ENCODE results near the gene CNTNAP1. TPM values are rescaled to one million over a fixed set of nuclear protein-coding genes. Genes with fewer than 3 reads are reported as not detected.
"Not testable (repeated sequence)": the region's sequence is repeated elsewhere in the genome, so short reads cannot be mapped to it uniquely, and the experiment has no call there.

CNTNAP1 gene
- total RNA-seq, 1 experiment from 2014 or later, result 9.2 TPM

DNA sequence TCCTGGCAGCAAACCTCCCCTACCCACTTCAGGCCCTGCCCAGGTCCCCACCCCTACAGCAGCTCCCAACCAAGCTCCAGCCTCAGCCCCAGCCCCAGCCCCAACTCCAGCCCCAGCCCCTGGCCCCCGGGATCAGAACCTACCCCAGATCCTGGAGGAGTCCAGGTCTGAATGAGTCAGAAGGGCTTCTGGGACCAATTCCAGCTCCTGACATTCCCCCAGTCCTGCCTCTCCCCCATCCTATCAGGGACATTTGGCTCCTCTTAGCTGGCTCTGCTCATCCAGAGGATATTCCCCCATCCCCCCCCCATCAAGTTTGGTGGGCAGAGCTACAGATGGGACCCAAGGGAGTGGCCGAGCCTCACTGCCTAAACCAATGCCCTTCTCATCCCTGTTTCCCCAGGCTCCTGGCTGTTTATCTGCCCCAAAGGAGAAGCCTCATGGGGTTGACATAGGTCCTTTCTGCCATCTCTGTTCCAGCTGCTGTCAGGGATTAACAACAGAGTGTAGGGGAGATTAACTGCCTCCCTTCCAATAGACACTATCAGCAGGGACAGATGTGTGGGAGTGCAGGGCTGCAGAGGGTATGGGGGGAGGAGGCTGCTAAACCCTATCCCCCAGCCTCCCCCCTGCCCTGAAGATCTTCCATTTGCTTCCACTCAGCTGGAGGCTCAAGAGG is 16.5 kb downstream of the CNTNAP1 start:
- peak; percentile 72 for DNase-seq
- no peak overlapping the region for H3K4me3 ChIP-seq
- no peaks in the 10 kb centered on the region for H3K9me3 ChIP-seq
- peaks cover 10% of the 10 kb centered on the region for H3K36me3 ChIP-seq
- H3K27me3 ChIP-seq, result no peaks in the 10 kb centered on the region

- Histone ChIP-seq H3K9me3 (no peaks in the 10 kb centered on the region), H3K4me3 (no peak overlapping the region), H3K36me3 (peaks cover 12% of the 10 kb centered on the region)
Observed at GRCh38 chr17:42699415-42699740, 17.0 kb downstream of the CNTNAP1 start.

DNA sequence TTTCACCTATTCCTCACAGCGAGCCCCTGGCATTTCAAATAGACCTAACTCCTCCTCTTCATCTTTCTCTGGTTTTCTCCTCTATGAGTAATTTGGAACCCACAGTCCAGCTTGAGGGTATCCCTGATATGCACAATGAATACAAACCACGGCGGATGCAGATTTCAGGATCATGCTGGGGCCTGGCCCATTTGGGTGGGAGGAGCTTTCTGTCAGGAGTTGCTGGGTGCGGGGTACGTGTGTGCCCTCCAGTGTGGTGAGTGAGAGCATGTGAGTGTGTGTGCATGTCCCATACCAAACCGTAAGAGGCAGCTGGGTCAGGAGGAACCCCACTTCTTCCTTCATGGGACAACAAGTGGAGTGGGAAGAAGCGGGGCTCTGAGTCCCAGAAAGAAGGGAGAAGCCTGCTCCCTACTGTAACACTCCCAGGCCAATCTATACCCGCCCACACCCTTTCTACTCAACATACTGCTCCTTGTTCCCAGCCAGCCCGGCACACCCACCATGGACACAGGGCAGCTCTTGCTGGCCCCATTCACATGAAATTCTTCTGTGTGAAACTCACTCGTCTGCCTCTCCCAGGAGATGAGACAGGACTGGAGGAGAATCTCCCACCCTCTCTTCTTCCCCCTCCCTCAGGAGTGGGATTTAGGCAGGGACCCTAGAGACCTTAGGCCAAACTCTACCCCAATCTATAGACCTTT is 18.4 kb downstream of the CNTNAP1 start:
- H3K27me3 ChIP-seq, result no peaks in the 10 kb centered on the region
- H3K9me3 ChIP-seq, result no peaks in the 10 kb centered on the region
- H3K36me3 ChIP-seq, result peaks cover 24% of the 10 kb centered on the region
- DNase-seq, result no peak
- no peak overlapping the region for H3K4me3 ChIP-seq

More at GRCh38 chr17:42699415-42699740, 17.0 kb downstream of the CNTNAP1 start:
- H3K27me3 ChIP-seq, result no peaks in the 10 kb centered on the region
- no peak for DNase-seq

DNA sequence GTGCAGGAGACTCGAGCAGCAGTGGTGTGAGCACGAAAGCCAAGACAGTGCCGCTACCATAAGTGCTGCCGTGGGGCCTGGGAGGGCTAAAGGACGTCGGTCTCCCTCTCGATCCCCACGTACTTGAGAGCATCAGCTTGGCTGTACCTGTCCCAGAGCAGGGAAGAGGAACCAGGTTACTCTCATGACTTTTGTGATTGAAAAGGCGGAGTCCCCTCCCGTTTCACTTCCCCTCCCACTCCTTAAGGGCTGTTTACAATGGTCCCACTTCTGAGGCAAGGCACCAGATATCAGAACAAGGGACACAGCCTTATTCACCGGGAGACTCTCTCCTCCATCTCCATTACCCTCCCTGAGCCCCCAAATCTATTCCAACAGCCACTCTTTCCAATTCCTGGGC is 20.1 kb downstream of the CNTNAP1 start:
- no peaks in the 10 kb centered on the region for H3K9me3 ChIP-seq
- no peak overlapping the region for H3K4me3 ChIP-seq
- no peaks in the 10 kb centered on the region for H3K27me3 ChIP-seq
- H3K36me3 ChIP-seq, result peaks cover 29% of the 10 kb centered on the region
- DNase-seq, result no peak

GRCh38 chr17:42704490-42704836 is 22.1 kb downstream of the CNTNAP1 start:
- no peak for DNase-seq
- Histone ChIP-seq H3K4me3 (no peak overlapping the region), H3K27me3 (no peaks in the 10 kb centered on the region), H3K36me3 (peaks cover 44% of the 10 kb centered on the region), H3K9me3 (no peaks in the 10 kb centered on the region)

GRCh38 chr17:42704837-42705494 is 22.6 kb downstream of the CNTNAP1 start:
- no peak for DNase-seq
- H3K36me3 ChIP-seq, result peaks cover 44% of the 10 kb centered on the region
- H3K9me3 ChIP-seq, result no peaks in the 10 kb centered on the region
- H3K4me3 ChIP-seq, result no peak overlapping the region
- no peaks in the 10 kb centered on the region for H3K27me3 ChIP-seq

DNA sequence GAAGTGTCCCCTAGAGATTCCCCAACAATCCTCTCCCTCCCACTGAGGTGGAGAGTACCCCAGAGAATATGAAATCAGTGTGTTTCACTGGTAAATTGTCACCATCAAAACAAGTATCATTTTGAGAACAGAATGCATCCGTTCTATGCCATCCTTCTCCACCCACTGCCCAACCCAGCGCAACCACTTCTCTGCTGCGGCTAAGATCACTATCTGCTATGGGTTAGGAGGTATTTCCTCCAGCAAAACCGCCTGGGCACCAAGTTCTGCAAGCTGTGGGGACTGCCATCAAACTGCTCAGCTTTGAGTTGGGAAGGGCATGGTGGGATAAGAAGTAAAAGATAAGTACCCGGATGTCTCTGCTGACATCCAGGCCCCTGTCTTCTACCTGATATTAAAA is 24.4 kb downstream of the CNTNAP1 start:
- no peaks in the 10 kb centered on the region for H3K27me3 ChIP-seq
- H3K4me3 ChIP-seq, result no peak overlapping the region
- DNase-seq, result no peak
- H3K9me3 ChIP-seq, result no peaks in the 10 kb centered on the region
- H3K36me3 ChIP-seq, result peaks cover 53% of the 10 kb centered on the region

GRCh38 chr17:42708588-42708987 is 26.3 kb downstream of the CNTNAP1 start:
- Histone ChIP-seq H3K27me3 (no peaks in the 10 kb centered on the region), H3K9me3 (no peaks in the 10 kb centered on the region), H3K36me3 (peaks cover 47% of the 10 kb centered on the region), H3K4me3 (no peak overlapping the region)
- no peak for DNase-seq

GRCh38 chr17:42709561-42709960 is 27.2 kb downstream of the CNTNAP1 start:
- Histone ChIP-seq H3K27me3 (no peaks in the 10 kb centered on the region), H3K9me3 (no peaks in the 10 kb centered on the region), H3K4me3 (no peak overlapping the region), H3K36me3 (peaks cover 43% of the 10 kb centered on the region)
- no peak for DNase-seq

DNA sequence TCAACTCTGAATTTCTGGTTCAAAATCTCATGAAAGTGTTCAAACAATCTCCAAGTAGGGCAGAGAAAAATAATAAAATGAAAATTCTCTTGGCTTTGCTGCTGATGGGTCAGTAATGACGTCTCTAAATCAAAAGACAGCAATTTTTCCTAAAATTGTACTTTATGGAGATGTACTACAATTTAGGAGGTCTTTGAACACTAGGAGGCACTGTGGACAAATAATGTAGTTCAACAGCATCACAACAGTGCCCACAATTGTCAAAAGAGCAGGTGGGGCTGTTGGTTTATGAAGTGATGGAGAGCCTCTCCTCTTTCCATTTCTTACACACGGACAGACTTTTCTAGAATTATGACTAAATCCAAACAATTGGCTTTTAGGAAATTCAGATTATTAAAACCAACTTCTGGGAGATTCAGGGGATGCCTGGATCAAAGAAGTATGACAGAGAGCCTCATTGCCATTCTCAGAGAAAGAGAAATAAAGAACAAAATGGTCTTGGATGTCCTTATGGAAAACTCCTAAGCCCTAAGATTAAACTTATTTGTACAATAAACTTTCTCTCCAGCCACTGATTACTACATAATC is 38.8 kb downstream of the CNTNAP1 start:
- Histone ChIP-seq H3K9me3 (no peaks in the 10 kb centered on the region), H3K36me3 (peaks cover 59% of the 10 kb centered on the region), H3K4me3 (no peak overlapping the region), H3K27me3 (no peaks in the 10 kb centered on the region)
- no peak for DNase-seq

DNA sequence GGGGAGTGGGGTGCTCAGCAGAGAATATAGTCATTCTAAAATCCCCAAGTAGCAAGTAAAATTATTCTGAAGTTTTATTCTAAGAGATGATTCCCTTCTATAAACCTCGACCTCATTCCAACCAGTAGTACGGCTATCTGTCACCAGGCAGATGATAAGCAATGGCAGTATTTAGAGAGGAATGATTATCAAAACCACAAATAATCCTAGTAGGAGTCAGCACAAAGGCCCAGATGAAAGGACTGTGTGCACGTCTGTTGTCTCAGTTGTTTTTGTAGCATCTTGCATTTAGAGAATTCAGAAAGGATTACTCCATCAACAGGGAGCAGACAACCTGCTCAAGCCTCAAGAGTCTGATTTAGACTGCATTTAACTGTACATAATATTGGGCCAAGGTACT is 41.3 kb downstream of the CNTNAP1 start:
- Histone ChIP-seq H3K27me3 (no peaks in the 10 kb centered on the region), H3K9me3 (no peaks in the 10 kb centered on the region), H3K36me3 (peaks cover 50% of the 10 kb centered on the region), H3K4me3 (no peak overlapping the region)
- no peak for DNase-seq

DNA sequence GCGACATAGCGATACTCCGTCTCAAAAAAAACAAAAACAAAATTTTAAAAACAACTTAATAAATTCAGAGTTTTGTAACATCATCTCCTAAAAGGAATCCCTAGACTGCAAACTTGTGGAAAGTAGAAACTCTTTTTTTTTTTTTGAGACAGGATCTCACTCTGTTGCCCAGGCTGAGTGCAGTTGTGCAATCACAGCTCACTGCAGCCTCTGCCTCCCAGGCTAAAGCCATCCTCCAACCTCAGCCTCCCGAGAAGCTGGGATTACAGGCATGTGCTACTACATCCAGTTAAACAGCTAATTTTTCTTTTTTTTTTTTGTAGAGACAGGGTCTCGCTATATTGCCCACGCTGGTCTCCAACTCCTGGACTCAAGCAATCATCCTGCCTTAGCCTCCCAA is 42.8 kb downstream of the CNTNAP1 start:
- no peaks in the 10 kb centered on the region for H3K27me3 ChIP-seq
- peaks cover 39% of the 10 kb centered on the region for H3K36me3 ChIP-seq
- H3K9me3 ChIP-seq, result no peaks in the 10 kb centered on the region

GRCh38 chr17:42740699-42741098 is 58.4 kb downstream of the CNTNAP1 start:
- no peaks in the 10 kb centered on the region; the same call in 1 of the 2 replicates for H3K36me3 ChIP-seq
- DNase-seq, result no peak
- no peak overlapping the region for H3K4me3 ChIP-seq
- H3K9me3 ChIP-seq, result peaks cover 3% of the 10 kb centered on the region; the same call in 1 of the 2 replicates
- peaks cover under 1% of the 10 kb centered on the region; the same call in 1 of the 2 replicates for H3K27me3 ChIP-seq

More for the DNA sequence above, 42.8 kb downstream of the CNTNAP1 start:
- no peak overlapping the region for H3K4me3 ChIP-seq
- DNase-seq, result no peak

GRCh38 chr17:42742916-42743315 is 60.6 kb downstream of the CNTNAP1 start:
- not testable (repeated sequence) for H3K4me3 ChIP-seq, H3K27me3 ChIP-seq, H3K9me3 ChIP-seq, H3K36me3 ChIP-seq, DNase-seq

DNA sequence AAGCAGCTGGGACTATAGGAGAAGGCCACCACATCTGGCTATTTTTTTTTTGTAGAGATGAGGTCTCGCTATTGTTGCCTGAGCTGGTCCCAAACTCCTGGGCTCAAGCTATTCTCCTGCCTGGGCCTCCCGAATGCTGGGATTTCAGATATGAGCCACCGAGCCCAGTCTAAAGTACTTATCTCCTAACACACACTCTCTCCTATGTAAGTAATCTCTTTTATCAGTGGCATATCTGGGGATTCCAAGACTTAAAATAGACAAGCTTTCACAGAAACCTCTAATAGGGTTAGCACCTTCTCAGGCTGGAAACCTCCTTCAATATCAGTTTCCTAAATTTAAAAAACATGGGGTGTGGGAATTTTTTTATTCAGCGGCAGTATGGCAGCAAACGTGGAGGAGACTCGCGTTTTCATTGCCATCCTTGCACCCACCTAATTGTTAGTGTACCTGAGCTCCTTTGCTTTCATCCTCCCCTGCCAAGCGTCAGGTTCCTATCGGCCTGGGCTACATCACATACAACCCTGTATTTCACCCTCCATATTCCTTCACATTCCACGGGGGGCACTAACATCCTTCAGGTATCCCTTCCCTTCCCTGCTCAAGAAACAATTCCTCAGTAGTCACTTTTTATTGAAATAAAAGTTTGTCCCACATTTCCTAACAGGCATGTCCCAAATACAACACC is 61.4 kb downstream of the CNTNAP1 start:
- H3K27me3 ChIP-seq, result peaks cover 5% of the 10 kb centered on the region
- H3K4me3 ChIP-seq, result peak overlapping the region; percentile 69
- no peak for DNase-seq
- H3K9me3 ChIP-seq, result peaks cover 3% of the 10 kb centered on the region; the same call in 1 of the 2 replicates
- no peaks in the 10 kb centered on the region for H3K36me3 ChIP-seq

DNA sequence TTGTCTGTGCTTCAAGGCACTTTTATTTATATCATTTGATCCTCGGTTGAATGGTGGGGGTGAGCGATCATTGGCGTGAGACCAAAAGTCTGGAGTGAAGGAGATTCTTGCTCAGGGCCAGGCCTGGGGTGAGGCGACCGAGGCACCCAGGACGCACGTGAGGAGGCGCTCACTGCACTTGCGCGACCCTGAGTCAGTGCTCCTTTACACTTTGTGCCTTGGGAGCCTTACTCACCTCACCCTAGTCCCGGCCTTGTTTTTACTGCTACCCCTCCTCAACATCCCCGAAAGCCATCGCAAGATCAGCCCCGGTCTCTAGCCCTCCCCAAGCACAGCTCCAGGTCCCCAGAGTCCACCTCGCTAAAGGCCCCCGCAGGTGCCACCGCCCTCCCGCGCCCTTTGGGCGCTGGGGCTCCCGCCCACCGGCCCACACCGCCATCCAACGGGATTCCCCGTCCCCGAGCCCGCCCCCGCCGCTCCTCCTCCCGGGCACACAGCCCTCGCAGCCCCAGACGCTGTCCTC is 62.0 kb downstream of the CNTNAP1 start:
- DNase-seq, result peak; percentile 86
- Histone ChIP-seq H3K27me3 (peaks cover 5% of the 10 kb centered on the region), H3K4me3 (peak overlapping the region; percentile 69), H3K9me3 (peaks cover 3% of the 10 kb centered on the region; the same call in 1 of the 2 replicates), H3K36me3 (no peaks in the 10 kb centered on the region)

All from MG63 (cell line).